ENCODE results near the gene ATP6AP2. TPM values are rescaled to one million over a fixed set of nuclear protein-coding genes. Genes with fewer than 3 reads are reported as not detected.

The ATP6AP2 gene
- total RNA-seq, 1 donor from 2014 or later = 85.6 TPM

DNA sequence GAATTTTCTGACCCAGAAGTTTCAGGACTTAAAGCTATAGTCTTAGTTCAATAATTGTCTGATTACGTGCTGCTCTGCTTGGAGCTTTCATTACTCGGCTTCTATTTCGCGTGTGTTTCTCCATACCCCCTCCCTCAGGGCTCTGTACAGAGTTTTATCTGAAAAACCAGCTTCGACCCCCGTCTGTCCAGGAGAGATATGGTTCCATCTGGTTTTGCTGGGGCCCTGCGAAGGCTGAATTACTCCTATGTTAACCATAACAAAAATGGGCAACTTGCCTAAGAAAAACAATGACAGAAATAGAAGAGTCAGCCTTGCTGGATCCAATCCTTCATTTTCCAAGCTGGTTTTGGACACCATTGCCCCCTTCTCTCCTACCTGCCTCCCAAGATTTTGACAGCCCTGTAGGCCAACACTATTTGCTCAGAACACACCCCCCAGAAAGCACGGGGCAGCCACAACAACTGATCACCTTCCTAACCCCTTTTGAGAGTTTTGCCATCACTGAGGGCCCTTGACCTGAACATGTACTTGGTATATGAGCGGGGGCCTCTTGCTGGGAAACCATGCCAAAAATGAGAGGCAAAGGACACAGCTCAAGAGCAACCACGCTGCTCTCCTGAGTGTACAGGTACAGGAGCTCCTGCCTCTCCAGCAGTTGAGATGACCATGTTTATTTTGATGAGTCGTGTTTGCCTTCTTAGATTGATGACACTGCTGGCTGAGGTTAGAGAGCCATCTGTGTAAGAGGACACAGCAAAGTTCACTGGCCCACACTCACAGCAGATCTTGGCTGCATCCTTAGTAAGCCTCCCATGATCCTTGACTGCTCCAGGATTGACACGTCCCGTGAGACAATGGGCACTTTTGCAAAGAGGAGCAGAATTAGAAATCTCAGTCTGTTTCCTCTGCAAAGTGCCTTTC, 36.2 kb upstream of the ATP6AP2 start:
- Mint-ChIP-seq H3K27me3 (ENCODE audit: unreplicated experiment) (peaks cover 1% of the 10 kb centered on the region), H3K36me3 (ENCODE audit: low read depth, unreplicated experiment) (no peaks in the 10 kb centered on the region), H3K27ac (ENCODE audit: unreplicated experiment) (peak overlapping the region; percentile 95), H3K9me3 (ENCODE audit: unreplicated experiment) (no peaks in the 10 kb centered on the region), H3K4me3 (ENCODE audit: unreplicated experiment) (no peak overlapping the region), H3K4me1 (ENCODE audit: unreplicated experiment) (peaks cover 18% of the 10 kb centered on the region)
- TF ChIP-seq, protein P1, sequence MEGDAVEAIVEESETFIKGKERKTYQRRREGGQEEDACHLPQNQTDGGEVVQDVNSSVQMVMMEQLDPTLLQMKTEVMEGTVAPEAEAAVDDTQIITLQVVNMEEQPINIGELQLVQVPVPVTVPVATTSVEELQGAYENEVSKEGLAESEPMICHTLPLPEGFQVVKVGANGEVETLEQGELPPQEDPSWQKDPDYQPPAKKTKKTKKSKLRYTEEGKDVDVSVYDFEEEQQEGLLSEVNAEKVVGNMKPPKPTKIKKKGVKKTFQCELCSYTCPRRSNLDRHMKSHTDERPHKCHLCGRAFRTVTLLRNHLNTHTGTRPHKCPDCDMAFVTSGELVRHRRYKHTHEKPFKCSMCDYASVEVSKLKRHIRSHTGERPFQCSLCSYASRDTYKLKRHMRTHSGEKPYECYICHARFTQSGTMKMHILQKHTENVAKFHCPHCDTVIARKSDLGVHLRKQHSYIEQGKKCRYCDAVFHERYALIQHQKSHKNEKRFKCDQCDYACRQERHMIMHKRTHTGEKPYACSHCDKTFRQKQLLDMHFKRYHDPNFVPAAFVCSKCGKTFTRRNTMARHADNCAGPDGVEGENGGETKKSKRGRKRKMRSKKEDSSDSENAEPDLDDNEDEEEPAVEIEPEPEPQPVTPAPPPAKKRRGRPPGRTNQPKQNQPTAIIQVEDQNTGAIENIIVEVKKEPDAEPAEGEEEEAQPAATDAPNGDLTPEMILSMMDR (IDR thresholded peaks at IDR 0.05; ENCODE audit: unreplicated experiment) = no peak
- peak; percentile 11 for DNase-seq (ENCODE audit: low spot score)

DNA sequence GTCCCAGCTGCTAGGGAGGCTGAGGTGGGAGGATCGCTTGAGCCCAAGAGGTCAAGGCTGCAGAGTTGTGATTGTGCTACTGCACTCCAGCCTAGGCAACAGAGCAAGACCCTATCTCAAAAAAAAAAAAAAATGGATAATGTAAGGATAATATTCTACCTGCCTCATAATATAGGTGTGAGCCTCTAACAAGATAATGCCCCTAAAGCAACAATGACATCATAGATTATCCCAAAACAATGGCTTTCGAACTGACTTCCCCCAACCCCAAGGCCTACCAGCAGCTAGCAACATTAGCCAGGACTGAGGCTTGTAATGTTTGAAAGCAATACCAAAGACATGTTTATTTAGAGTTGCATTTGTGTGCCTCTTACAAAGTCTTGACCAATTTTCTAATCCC, 33.9 kb upstream of the ATP6AP2 start:
- DNase-seq (ENCODE audit: low spot score) = no peak
- TF ChIP-seq, protein P1 (IDR thresholded peaks at IDR 0.05; ENCODE audit: unreplicated experiment) = no peak
- H3K4me1 Mint-ChIP-seq (ENCODE audit: unreplicated experiment) = peaks cover 11% of the 10 kb centered on the region
- H3K36me3 Mint-ChIP-seq (ENCODE audit: low read depth, unreplicated experiment) = no peaks in the 10 kb centered on the region
- H3K4me3 Mint-ChIP-seq (ENCODE audit: unreplicated experiment) = no peak overlapping the region
- peak overlapping the region; percentile 48 for H3K27ac Mint-ChIP-seq (ENCODE audit: unreplicated experiment)
- H3K27me3 Mint-ChIP-seq (ENCODE audit: unreplicated experiment) = no peaks in the 10 kb centered on the region
- H3K9me3 Mint-ChIP-seq (ENCODE audit: unreplicated experiment) = no peaks in the 10 kb centered on the region

DNA sequence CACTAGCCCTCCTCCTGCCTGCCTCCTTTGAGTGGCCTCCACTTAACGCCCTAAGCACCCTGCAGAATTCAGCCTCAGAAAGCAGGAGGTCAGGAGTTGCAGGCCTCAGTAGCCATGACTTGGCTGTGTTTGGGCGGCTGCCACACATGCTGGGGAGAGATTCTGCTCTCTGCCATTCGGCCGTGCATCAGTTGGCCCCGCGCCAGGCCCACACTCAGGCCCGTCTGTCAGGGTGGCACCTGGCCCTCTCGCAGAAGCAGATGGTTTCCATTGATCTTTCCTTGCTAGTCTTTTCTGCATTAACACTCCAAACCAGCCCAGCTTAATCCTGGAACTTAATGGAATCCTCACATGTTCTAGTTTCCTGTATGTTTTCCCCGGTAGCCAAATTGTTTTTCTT, 30.7 kb upstream of the ATP6AP2 start:
- H3K4me1 Mint-ChIP-seq (ENCODE audit: unreplicated experiment) = peaks cover 6% of the 10 kb centered on the region
- TF ChIP-seq, protein P1 (IDR thresholded peaks at IDR 0.05; ENCODE audit: unreplicated experiment) = no peak
- H3K27ac Mint-ChIP-seq (ENCODE audit: unreplicated experiment) = no peak overlapping the region
- no peaks in the 10 kb centered on the region for H3K36me3 Mint-ChIP-seq (ENCODE audit: low read depth, unreplicated experiment)
- no peaks in the 10 kb centered on the region for H3K9me3 Mint-ChIP-seq (ENCODE audit: unreplicated experiment)
- no peak overlapping the region for H3K4me3 Mint-ChIP-seq (ENCODE audit: unreplicated experiment)
- no peak for DNase-seq (ENCODE audit: low spot score)
- H3K27me3 Mint-ChIP-seq (ENCODE audit: unreplicated experiment) = no peaks in the 10 kb centered on the region

DNA sequence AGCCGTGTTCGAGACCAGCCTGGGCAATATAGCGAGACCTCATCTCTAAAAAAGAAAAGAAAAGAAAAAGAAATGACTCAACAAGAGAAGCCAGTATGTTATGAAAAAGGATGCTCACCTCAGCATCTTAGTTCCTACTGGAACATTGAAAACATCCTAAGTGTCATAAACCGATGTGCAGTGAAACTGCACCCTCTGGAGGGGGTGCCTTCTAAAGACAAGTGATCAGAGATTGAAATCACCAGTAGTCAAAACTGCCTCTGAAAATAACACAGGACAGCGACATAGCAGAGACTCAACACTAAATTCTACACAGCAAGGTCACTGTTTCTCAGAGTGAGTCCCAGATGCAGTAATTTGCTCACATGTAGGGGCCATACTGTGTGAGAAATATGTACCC, 28.0 kb upstream of the ATP6AP2 start:
- TF ChIP-seq, protein P1 (IDR thresholded peaks at IDR 0.05; ENCODE audit: unreplicated experiment) = no peak
- Mint-ChIP-seq H3K36me3 (ENCODE audit: low read depth, unreplicated experiment) (no peaks in the 10 kb centered on the region), H3K27ac (ENCODE audit: unreplicated experiment) (no peak overlapping the region), H3K9me3 (ENCODE audit: unreplicated experiment) (no peaks in the 10 kb centered on the region), H3K4me1 (ENCODE audit: unreplicated experiment) (no peaks in the 10 kb centered on the region), H3K27me3 (ENCODE audit: unreplicated experiment) (no peaks in the 10 kb centered on the region), H3K4me3 (ENCODE audit: unreplicated experiment) (no peak overlapping the region)
- DNase-seq (ENCODE audit: low spot score) = no peak

DNA sequence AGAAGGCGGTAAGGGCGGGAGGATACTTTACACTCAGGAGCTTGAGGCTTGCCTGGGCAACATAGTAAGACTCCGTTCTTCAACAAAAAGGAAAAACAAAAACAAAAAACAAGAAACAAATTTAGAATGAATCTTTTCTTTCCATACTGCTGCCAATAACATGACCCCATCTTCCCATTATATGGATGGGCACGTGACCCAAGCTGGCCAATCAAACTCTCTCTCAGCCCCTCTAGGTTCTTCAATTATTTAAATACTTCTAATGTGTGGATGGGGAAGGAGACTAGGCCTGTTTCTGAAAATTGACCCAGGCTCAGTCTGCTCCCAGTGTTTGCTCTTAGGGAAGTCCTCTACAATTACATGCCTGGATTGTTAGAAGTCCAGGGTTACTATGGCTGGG, 22.2 kb upstream of the ATP6AP2 start:
- TF ChIP-seq, protein P1 (IDR thresholded peaks at IDR 0.05; ENCODE audit: unreplicated experiment) = no peak
- no peak overlapping the region for H3K4me3 Mint-ChIP-seq (ENCODE audit: unreplicated experiment)
- no peak overlapping the region for H3K27ac Mint-ChIP-seq (ENCODE audit: unreplicated experiment)
- no peaks in the 10 kb centered on the region for H3K27me3 Mint-ChIP-seq (ENCODE audit: unreplicated experiment)
- no peaks in the 10 kb centered on the region for H3K4me1 Mint-ChIP-seq (ENCODE audit: unreplicated experiment)
- no peaks in the 10 kb centered on the region for H3K36me3 Mint-ChIP-seq (ENCODE audit: low read depth, unreplicated experiment)
- no peak for DNase-seq (ENCODE audit: low spot score)
- no peaks in the 10 kb centered on the region for H3K9me3 Mint-ChIP-seq (ENCODE audit: unreplicated experiment)

All from endothelial cell (in vitro differentiated cells).